ENCODE results near the gene FNIP1. TPM values are rescaled to one million over a fixed set of nuclear protein-coding genes. Genes with fewer than 3 reads are reported as not detected.

Gene FNIP1
- polyA plus RNA-seq, 1 donor from 2014 or later, result 18.1 TPM

GRCh38 chr5:131634238-131634637 is 162.6 kb downstream of the FNIP1 start:
- Histone ChIP-seq H3K79me2 (replicated peaks; ENCODE audit: insufficient read depth, low read length) (peaks cover 35% of the 10 kb centered on the region), H3K27ac (ENCODE audit: low read length) (peak overlapping the region; percentile 97), H3K9ac (ENCODE audit: low read length) (peak overlapping the region; percentile 91), H3K9me3 (ENCODE audit: low read length) (no peaks in the 10 kb centered on the region), H3K36me3 (ENCODE audit: insufficient read depth, low read length) (no peaks in the 10 kb centered on the region), H3K4me3 (ENCODE audit: low read length) (peak overlapping the region; percentile 82), H3F3A (ENCODE audit: insufficient read depth, low read length, poor library complexity, severe bottlenecking) (peaks cover 8% of the 10 kb centered on the region), H3K9me2 (ENCODE audit: insufficient read depth, low read length) (no peaks in the 10 kb centered on the region), H4K20me1 (ENCODE audit: insufficient read depth) (no peaks in the 10 kb centered on the region), H2AFZ (ENCODE audit: low read depth, low read length) (peak overlapping the region; percentile 90), H3K27me3 (ENCODE audit: insufficient read depth, low read depth, low read length) (no peaks in the 10 kb centered on the region), H3K4me2 (ENCODE audit: low read length) (peak overlapping the region; percentile 53)
- TF ChIP-seq EZH2 (IDR thresholded peaks at IDR 0.05; ENCODE audit: borderline replicate concordance, insufficient read depth, low read length, poor library complexity, severe bottlenecking) (no peak), POLR2AphosphoS5 (IDR thresholded peaks at IDR 0.05) (no peak), TAF1 (IDR thresholded peaks at IDR 0.05; ENCODE audit: low read depth) (no peak), MXI1 (conservative IDR thresholded peaks at IDR 0.05; ENCODE audit: poor library complexity, severe bottlenecking) (no peak), EP300 (conservative IDR thresholded peaks at IDR 0.05; ENCODE audit: poor library complexity, severe bottlenecking) (no peak)

- H3F3A ChIP-seq (ENCODE audit: insufficient read depth, low read length, poor library complexity, severe bottlenecking), result peaks cover 8% of the 10 kb centered on the region
- H4K20me1 ChIP-seq (ENCODE audit: insufficient read depth), result no peaks in the 10 kb centered on the region
- H3K79me2 ChIP-seq (replicated peaks; ENCODE audit: insufficient read depth, low read length), result peaks cover 35% of the 10 kb centered on the region
- peak overlapping the region; percentile 91 for H3K9ac ChIP-seq (ENCODE audit: low read length)
- H2AFZ ChIP-seq (ENCODE audit: low read depth, low read length), result no peak overlapping the region
- H3K4me2 ChIP-seq (ENCODE audit: low read length), result peak overlapping the region; percentile 53
- H3K9me3 ChIP-seq (ENCODE audit: low read length), result no peaks in the 10 kb centered on the region
- H3K27ac ChIP-seq (ENCODE audit: low read length), result no peak overlapping the region
- H3K36me3 ChIP-seq (ENCODE audit: insufficient read depth, low read length), result no peaks in the 10 kb centered on the region
- H3K27me3 ChIP-seq (ENCODE audit: insufficient read depth, low read depth, low read length), result no peaks in the 10 kb centered on the region
- TF ChIP-seq EZH2 (IDR thresholded peaks at IDR 0.05; ENCODE audit: borderline replicate concordance, insufficient read depth, low read length, poor library complexity, severe bottlenecking) (no peak), TAF1 (IDR thresholded peaks at IDR 0.05; ENCODE audit: low read depth) (no peak), RAD21 (conservative IDR thresholded peaks at IDR 0.05) (no peak), MXI1 (conservative IDR thresholded peaks at IDR 0.05; ENCODE audit: poor library complexity, severe bottlenecking) (no peak), POLR2AphosphoS5 (IDR thresholded peaks at IDR 0.05) (no peak), EP300 (conservative IDR thresholded peaks at IDR 0.05; ENCODE audit: poor library complexity, severe bottlenecking) (no peak), SMC3 (conservative IDR thresholded peaks at IDR 0.05; ENCODE audit: poor library complexity) (no peak), CTCF (IDR thresholded peaks at IDR 0.05; ENCODE audit: poor library complexity, severe bottlenecking) (no peak), REST (IDR thresholded peaks at IDR 0.05; ENCODE audit: borderline replicate concordance) (no peak)
- H3K9me2 ChIP-seq (ENCODE audit: insufficient read depth, low read length), result no peaks in the 10 kb centered on the region
- H3K4me3 ChIP-seq (ENCODE audit: low read length), result peak overlapping the region; percentile 82
Observed at GRCh38 chr5:131633830-131634229, 163.0 kb downstream of the FNIP1 start.

Data from neural cell (in vitro differentiated cells).